Neural progenitor cell (in vitro differentiated cells): ENCODE data around the gene TOP2B.

Source experiments
- EZH2 ChIP-seq: fragments of 200-600 bp; sonication (generic); IDR thresholded peaks from 2 replicates; pipeline ENCODE4 v1.6.1; 2017; ENCODE audit warnings: antibody characterized with exemption, mild to moderate bottlenecking, moderate library complexity
- EZH2phosphoT487 ChIP-seq: fragments of 200-600 bp; sonication (generic); IDR thresholded peaks from 2 replicates; pipeline ENCODE4 v1.6.1; 2017; ENCODE audit warnings: antibody characterized with exemption
- TF ChIP-seq, protein P1 (sequence below): fragments of 200-600 bp; sonication (generic); IDR thresholded peaks from 2 replicates; pipeline ENCODE4 v1.5.1; 2017; ENCODE audit warnings: antibody characterized with exemption, mild to moderate bottlenecking

DNA sequence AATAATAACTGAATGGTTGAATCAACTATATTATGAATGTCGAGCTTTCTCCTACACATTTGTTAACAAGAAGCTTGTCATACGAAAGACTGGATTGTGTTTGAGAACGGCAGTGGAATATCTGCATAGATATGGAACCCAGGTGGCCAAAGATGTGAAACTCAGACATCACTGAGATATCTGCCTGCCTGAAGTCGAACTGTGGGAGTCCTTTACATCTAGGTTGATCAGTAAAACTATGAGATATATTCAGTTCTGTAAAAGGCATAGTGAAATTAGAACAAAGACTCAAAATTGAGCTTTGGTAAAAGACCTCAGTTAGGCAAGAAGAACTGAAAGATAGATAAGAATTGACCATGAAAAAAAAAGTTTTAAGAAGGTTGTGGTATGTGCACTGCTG lies 41.5 kb upstream of the TOP2B start:
- TF ChIP-seq EZH2phosphoT487 (no peak), EZH2 (no peak)
- TF ChIP-seq, protein P1, sequence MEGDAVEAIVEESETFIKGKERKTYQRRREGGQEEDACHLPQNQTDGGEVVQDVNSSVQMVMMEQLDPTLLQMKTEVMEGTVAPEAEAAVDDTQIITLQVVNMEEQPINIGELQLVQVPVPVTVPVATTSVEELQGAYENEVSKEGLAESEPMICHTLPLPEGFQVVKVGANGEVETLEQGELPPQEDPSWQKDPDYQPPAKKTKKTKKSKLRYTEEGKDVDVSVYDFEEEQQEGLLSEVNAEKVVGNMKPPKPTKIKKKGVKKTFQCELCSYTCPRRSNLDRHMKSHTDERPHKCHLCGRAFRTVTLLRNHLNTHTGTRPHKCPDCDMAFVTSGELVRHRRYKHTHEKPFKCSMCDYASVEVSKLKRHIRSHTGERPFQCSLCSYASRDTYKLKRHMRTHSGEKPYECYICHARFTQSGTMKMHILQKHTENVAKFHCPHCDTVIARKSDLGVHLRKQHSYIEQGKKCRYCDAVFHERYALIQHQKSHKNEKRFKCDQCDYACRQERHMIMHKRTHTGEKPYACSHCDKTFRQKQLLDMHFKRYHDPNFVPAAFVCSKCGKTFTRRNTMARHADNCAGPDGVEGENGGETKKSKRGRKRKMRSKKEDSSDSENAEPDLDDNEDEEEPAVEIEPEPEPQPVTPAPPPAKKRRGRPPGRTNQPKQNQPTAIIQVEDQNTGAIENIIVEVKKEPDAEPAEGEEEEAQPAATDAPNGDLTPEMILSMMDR, result no peak
